Panc1 (cell line): Measurements from ENCODE around the gene SLC6A4.

ENCODE experiments used
- POLR2AphosphoS5 ChIP-seq: IDR thresholded peaks from 2 replicates; pipeline ENCODE4 v1.6.1; 2012; ENCODE audit warnings: mild to moderate bottlenecking, low read depth, low read length, moderate library complexity
- SIN3A ChIP-seq: IDR thresholded peaks from 2 replicates; pipeline ENCODE4 v1.6.1; 2012; ENCODE audit warnings: low read depth, mild to moderate bottlenecking, low read length, moderate library complexity, borderline replicate concordance; ENCODE audit not compliant: insufficient read depth
- TCF7L2 ChIP-seq: IDR thresholded peaks from 2 replicates; pipeline ENCODE4 v1.6.1; 2011; ENCODE audit warnings: mild to moderate bottlenecking, low read depth, low read length, inconsistent platforms
- TF ChIP-seq, protein P1 (sequence below): fragments of 450-650 bp; IDR thresholded peaks from 2 replicates; pipeline ENCODE4 v1.5.1; 2017; ENCODE audit warnings: mild to moderate bottlenecking
- TF ChIP-seq, protein P2 (sequence below), 2 experiments: IDR thresholded peaks; 2 replicates each; pipeline ENCODE4 v1.6.1; 2011 to 2012; ENCODE audit warnings: low read depth in 2 of 2, control low read depth in 1 of 2, low read length in 1 of 2, mild to moderate bottlenecking in 1 of 2, moderate library complexity in 1 of 2; ENCODE audit not compliant: insufficient read depth in 1 of 2

DNA sequence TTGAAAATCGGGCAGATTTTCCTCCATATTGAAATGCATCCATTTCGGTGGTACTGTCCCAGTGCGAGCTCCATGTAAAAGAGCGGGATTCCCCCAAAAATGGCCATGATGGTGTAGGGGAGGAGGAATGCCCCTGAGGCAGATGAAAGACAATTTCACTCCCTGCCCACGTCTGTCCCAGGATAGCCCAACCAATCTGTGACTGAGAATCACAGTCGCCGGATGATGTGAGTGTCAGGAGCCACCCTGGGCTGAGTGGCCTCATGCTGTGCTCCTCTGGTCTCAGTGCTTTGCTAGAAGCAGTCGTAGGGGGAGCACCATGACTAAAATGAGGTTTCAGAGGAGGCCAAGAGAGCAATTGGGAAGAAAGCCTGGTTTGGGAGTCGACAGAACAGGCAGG lies 16.7 kb downstream of the SLC6A4 start:
- TF ChIP-seq, protein P1, sequence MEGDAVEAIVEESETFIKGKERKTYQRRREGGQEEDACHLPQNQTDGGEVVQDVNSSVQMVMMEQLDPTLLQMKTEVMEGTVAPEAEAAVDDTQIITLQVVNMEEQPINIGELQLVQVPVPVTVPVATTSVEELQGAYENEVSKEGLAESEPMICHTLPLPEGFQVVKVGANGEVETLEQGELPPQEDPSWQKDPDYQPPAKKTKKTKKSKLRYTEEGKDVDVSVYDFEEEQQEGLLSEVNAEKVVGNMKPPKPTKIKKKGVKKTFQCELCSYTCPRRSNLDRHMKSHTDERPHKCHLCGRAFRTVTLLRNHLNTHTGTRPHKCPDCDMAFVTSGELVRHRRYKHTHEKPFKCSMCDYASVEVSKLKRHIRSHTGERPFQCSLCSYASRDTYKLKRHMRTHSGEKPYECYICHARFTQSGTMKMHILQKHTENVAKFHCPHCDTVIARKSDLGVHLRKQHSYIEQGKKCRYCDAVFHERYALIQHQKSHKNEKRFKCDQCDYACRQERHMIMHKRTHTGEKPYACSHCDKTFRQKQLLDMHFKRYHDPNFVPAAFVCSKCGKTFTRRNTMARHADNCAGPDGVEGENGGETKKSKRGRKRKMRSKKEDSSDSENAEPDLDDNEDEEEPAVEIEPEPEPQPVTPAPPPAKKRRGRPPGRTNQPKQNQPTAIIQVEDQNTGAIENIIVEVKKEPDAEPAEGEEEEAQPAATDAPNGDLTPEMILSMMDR: no peak
- TF ChIP-seq POLR2AphosphoS5 (no peak), TCF7L2 (no peak), SIN3A (no peak)
- TF ChIP-seq, protein P2, sequence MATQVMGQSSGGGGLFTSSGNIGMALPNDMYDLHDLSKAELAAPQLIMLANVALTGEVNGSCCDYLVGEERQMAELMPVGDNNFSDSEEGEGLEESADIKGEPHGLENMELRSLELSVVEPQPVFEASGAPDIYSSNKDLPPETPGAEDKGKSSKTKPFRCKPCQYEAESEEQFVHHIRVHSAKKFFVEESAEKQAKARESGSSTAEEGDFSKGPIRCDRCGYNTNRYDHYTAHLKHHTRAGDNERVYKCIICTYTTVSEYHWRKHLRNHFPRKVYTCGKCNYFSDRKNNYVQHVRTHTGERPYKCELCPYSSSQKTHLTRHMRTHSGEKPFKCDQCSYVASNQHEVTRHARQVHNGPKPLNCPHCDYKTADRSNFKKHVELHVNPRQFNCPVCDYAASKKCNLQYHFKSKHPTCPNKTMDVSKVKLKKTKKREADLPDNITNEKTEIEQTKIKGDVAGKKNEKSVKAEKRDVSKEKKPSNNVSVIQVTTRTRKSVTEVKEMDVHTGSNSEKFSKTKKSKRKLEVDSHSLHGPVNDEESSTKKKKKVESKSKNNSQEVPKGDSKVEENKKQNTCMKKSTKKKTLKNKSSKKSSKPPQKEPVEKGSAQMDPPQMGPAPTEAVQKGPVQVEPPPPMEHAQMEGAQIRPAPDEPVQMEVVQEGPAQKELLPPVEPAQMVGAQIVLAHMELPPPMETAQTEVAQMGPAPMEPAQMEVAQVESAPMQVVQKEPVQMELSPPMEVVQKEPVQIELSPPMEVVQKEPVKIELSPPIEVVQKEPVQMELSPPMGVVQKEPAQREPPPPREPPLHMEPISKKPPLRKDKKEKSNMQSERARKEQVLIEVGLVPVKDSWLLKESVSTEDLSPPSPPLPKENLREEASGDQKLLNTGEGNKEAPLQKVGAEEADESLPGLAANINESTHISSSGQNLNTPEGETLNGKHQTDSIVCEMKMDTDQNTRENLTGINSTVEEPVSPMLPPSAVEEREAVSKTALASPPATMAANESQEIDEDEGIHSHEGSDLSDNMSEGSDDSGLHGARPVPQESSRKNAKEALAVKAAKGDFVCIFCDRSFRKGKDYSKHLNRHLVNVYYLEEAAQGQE (IDR thresholded peaks at IDR 0.05; ENCODE audit: insufficient read depth in 1 of 2, low read depth in 2 of 2, low read length in 1 of 2): no peak
